KMS-11 (cell line): ENCODE measurements around the gene GRIK3.

Experiments used
- H2AFZ ChIP-seq: fragments of 200-600 bp; sonication (generic); 2 replicates; pipeline ENCODE4 v1.6.1; 2016; ENCODE audit warnings: antibody characterized with exemption, mixed run types, low read depth
- H3K27ac ChIP-seq: fragments of 200-600 bp; sonication (generic); 2 replicates; pipeline ENCODE4 v1.6.1; 2016; ENCODE audit warnings: mild to moderate bottlenecking, mixed run types
- H3K27me3 ChIP-seq: fragments of 200-600 bp; sonication (generic); 2 replicates; pipeline ENCODE4 v1.6.1; 2017; ENCODE audit warnings: mild to moderate bottlenecking, low read depth, mixed run types, moderate library complexity; ENCODE audit not compliant: insufficient read depth
- H3K36me3 ChIP-seq: fragments of 200-600 bp; sonication (generic); 2 replicates; pipeline ENCODE4 v1.6.1; 2017; ENCODE audit warnings: mild to moderate bottlenecking, mixed run types; ENCODE audit not compliant: insufficient read depth
- H3K4me1 ChIP-seq: fragments of 200-600 bp; sonication (generic); 2 replicates; pipeline ENCODE4 v1.6.1; 2016; ENCODE audit warnings: mild to moderate bottlenecking, low read depth, mixed run types; ENCODE audit not compliant: poor library complexity, severe bottlenecking
- H3K4me2 ChIP-seq: fragments of 200-600 bp; sonication (generic); 2 replicates; pipeline ENCODE4 v1.7.0; 2016; ENCODE audit warnings: mild to moderate bottlenecking, mixed run types
- H3K4me3 ChIP-seq: fragments of 200-600 bp; sonication (generic); IDR thresholded peaks from 2 replicates; pipeline ENCODE4 v1.6.1; 2017; ENCODE audit warnings: low read depth, low read length, mixed read lengths; ENCODE audit not compliant: insufficient read depth
- H3K79me2 ChIP-seq: fragments of 200-600 bp; sonication (generic); 2 replicates; pipeline ENCODE4 v1.6.1; 2016; ENCODE audit warnings: low read depth, mixed run types; ENCODE audit not compliant: insufficient read depth
- H3K9ac ChIP-seq: fragments of 200-600 bp; sonication (generic); 2 replicates; pipeline ENCODE4 v1.6.1; 2016; ENCODE audit warnings: mild to moderate bottlenecking, mixed run types
- H4K20me1 ChIP-seq: fragments of 200-600 bp; sonication (generic); 2 replicates; pipeline ENCODE4 v1.6.1; 2016; ENCODE audit warnings: mild to moderate bottlenecking, mixed run types; ENCODE audit not compliant: insufficient read depth
- CTCF ChIP-seq: fragments of 200-600 bp; sonication (generic); conservative IDR thresholded peaks from 2 replicates; pipeline ENCODE4 v1.6.1; 2017; ENCODE audit warnings: low read depth, mild to moderate bottlenecking, antibody characterized with exemption, low read length, moderate library complexity, mixed read lengths

GRIK3 gene

GRCh38 chr1:36789535-36789934 lies 244.8 kb downstream of the GRIK3 start:
- no peak for TF ChIP-seq CTCF
- Histone ChIP-seq H3K9ac (no peak overlapping the region), H4K20me1 (no peaks in the 10 kb centered on the region), H3K36me3 (no peaks in the 10 kb centered on the region), H3K4me2 (no peak overlapping the region), H3K27me3 (peaks cover 15% of the 10 kb centered on the region; the same call in 1 of the 2 replicates), H2AFZ (no peak overlapping the region), H3K4me1 (no peaks in the 10 kb centered on the region), H3K79me2 (no peaks in the 10 kb centered on the region), H3K4me3 (no peak overlapping the region), H3K27ac (no peak overlapping the region)

- peaks cover 15% of the 10 kb centered on the region; the same call in 1 of the 2 replicates for H3K27me3 ChIP-seq
- H3K36me3 ChIP-seq = no peaks in the 10 kb centered on the region
- H3K4me3 ChIP-seq = no peak overlapping the region
- H3K27ac ChIP-seq = no peak overlapping the region
- no peaks in the 10 kb centered on the region for H3K4me1 ChIP-seq
- H3K4me2 ChIP-seq = no peak overlapping the region
- no peaks in the 10 kb centered on the region for H4K20me1 ChIP-seq
- TF ChIP-seq CTCF = no peak
- H3K79me2 ChIP-seq = no peaks in the 10 kb centered on the region
- H2AFZ ChIP-seq = no peak overlapping the region
- H3K9ac ChIP-seq = no peak overlapping the region
Measured at GRCh38 chr1:36787312-36787913, 246.9 kb downstream of the GRIK3 start.

GRCh38 chr1:36786425-36786824 lies 247.9 kb downstream of the GRIK3 start:
- no peak overlapping the region for H3K27ac ChIP-seq
- no peak overlapping the region for H3K4me3 ChIP-seq
- H3K79me2 ChIP-seq = no peaks in the 10 kb centered on the region
- no peak for TF ChIP-seq CTCF
- no peaks in the 10 kb centered on the region for H3K4me1 ChIP-seq
- peaks cover 20% of the 10 kb centered on the region; the same call in 1 of the 2 replicates for H3K27me3 ChIP-seq
- no peak overlapping the region for H3K4me2 ChIP-seq
- H4K20me1 ChIP-seq = no peaks in the 10 kb centered on the region
- H3K9ac ChIP-seq = no peak overlapping the region
- H3K36me3 ChIP-seq = no peaks in the 10 kb centered on the region
- H2AFZ ChIP-seq = no peak overlapping the region

GRCh38 chr1:36784147-36784859 lies 250.0 kb downstream of the GRIK3 start:
- H3K27ac ChIP-seq = no peak overlapping the region
- no peaks in the 10 kb centered on the region for H3K36me3 ChIP-seq
- peaks cover 24% of the 10 kb centered on the region; the same call in 1 of the 2 replicates for H3K27me3 ChIP-seq
- no peak overlapping the region for H3K4me2 ChIP-seq
- H2AFZ ChIP-seq = no peak overlapping the region
- TF ChIP-seq CTCF = no peak
- no peaks in the 10 kb centered on the region for H4K20me1 ChIP-seq
- H3K9ac ChIP-seq = no peak overlapping the region
- H3K79me2 ChIP-seq = no peaks in the 10 kb centered on the region
- no peak overlapping the region for H3K4me3 ChIP-seq
- no peaks in the 10 kb centered on the region for H3K4me1 ChIP-seq
